IPS-20b (cell line): ENCODE results near the gene SGSM2.

Experiments
- H3K27ac ChIP-seq: one replicate; pipeline ENCODE4 v1.5.1; 2013; ENCODE audit warnings: low read length
- H3K27me3 ChIP-seq: 2 replicates; pipeline ENCODE4 v1.6.1; 2013; ENCODE audit warnings: mild to moderate bottlenecking, low read length, inconsistent platforms; ENCODE audit not compliant: insufficient read depth
- H3K36me3 ChIP-seq: 2 replicates; pipeline ENCODE4 v1.6.1; 2013; ENCODE audit warnings: low read depth, mild to moderate bottlenecking, inconsistent platforms, low read length, moderate library complexity; ENCODE audit not compliant: insufficient read depth
- H3K4me1 ChIP-seq: 2 replicates; pipeline ENCODE4 v1.6.1; 2013; ENCODE audit warnings: mild to moderate bottlenecking, control low read depth, inconsistent platforms, low read length, moderate library complexity; ENCODE audit not compliant: insufficient read depth
- H3K4me3 ChIP-seq: 2 replicates; pipeline ENCODE4 v1.5.1; 2013; ENCODE audit warnings: mild to moderate bottlenecking, low read length, inconsistent platforms
- H3K9ac ChIP-seq: 2 replicates; pipeline ENCODE4 v1.6.1; 2013; ENCODE audit warnings: low read depth, mild to moderate bottlenecking, inconsistent platforms, low read length, moderate library complexity
- H3K9me3 ChIP-seq: 2 replicates; pipeline ENCODE4 v1.6.1; 2013; ENCODE audit warnings: mild to moderate bottlenecking, low read depth, low read length, inconsistent platforms; ENCODE audit not compliant: insufficient read depth

The SGSM2 gene

DNA sequence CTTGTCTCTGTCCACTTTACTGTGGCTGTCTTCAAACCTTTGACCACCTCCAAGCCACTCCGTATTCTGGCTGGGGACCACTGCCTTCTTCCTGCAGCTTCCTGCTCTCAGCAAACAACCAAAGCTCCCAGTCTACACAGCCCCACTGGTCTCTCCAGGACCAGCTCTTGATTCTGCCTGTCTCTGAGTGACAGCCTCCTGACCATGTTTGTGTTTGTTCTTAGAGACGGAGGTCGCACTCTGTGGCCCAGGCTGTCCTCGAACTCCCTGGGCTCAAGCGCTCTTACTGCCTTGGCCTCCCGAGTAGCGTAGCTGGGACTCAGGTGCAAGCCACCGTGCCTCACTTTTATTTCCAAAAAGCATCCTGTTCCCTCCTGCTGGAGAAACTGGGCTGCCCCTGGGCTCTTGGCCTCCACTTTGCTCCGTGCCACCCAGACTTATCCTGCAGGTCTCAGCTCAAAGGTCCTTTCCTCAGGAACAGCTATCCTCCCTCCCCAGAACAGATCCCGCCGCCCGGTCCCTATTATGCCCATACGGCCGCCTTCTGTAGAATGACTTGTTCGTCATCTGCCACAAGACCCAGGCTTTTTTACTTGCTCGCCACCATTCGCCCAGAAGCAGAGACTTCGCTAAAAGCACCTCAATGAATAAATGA lies 54.4 kb downstream of the SGSM2 start:
- Histone ChIP-seq H3K9ac (peak overlapping the region; percentile 93; the same call in 1 of the 2 replicates), H3K4me1 (peaks cover 8% of the 10 kb centered on the region), H3K27ac (no peak overlapping the region), H3K36me3 (peaks cover 5% of the 10 kb centered on the region; the same call in 1 of the 2 replicates), H3K27me3 (no peaks in the 10 kb centered on the region), H3K4me3 (peak overlapping the region; percentile 86), H3K9me3 (no peaks in the 10 kb centered on the region)

DNA sequence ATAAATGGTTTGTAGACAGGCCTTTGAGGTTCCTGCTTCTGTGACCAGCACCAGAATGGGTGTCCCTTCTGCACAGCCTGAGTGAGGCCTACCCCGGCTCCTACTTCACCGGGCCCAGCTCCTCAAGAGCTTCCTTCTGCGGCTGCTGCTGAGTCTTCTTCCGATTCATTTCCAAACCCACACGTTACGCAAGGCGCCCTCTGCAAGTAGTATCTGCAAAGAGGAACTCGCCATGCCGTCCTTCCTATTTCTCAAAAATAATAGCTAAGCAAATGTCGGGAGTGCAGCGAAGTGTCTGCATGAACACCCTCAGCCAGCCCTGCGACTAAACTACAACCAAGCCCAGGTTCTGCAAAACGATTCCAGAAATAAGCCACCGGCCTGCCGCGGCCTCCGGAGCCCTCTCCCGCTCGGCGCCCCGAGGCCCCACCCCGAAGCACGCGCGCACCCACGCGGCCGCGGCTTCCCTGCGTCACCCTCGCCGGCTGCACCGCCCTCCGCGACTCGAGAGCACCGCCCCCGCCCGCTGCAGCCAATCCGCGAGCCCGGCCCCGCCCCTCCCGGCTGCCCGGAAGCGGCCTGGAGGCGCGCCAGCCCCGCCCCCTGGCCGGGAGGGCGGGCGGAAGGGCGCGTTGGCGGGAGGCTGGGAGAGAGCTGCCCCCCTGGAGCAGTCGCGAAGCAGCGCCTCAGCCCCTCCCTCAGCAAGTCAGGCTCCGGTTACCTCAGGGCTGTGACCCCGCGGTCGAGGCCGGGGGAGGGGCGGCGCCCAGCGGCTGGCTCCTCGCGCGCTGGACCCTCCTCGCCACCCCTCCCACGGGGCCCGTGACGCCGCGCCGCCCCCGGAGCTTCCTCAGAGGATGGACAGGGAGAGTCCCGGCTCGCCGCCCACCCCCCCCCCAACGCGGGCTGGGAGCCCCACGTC lies 55.2 kb downstream of the SGSM2 start:
- peaks cover 5% of the 10 kb centered on the region; the same call in 1 of the 2 replicates for H3K36me3 ChIP-seq
- H3K4me1 ChIP-seq = peaks cover 13% of the 10 kb centered on the region
- peak overlapping the region; percentile 86 for H3K4me3 ChIP-seq
- H3K27ac ChIP-seq = peak overlapping the region; percentile 49
- H3K9me3 ChIP-seq = no peaks in the 10 kb centered on the region
- H3K9ac ChIP-seq = peak overlapping the region; percentile 93; the same call in 1 of the 2 replicates
- no peaks in the 10 kb centered on the region for H3K27me3 ChIP-seq

DNA sequence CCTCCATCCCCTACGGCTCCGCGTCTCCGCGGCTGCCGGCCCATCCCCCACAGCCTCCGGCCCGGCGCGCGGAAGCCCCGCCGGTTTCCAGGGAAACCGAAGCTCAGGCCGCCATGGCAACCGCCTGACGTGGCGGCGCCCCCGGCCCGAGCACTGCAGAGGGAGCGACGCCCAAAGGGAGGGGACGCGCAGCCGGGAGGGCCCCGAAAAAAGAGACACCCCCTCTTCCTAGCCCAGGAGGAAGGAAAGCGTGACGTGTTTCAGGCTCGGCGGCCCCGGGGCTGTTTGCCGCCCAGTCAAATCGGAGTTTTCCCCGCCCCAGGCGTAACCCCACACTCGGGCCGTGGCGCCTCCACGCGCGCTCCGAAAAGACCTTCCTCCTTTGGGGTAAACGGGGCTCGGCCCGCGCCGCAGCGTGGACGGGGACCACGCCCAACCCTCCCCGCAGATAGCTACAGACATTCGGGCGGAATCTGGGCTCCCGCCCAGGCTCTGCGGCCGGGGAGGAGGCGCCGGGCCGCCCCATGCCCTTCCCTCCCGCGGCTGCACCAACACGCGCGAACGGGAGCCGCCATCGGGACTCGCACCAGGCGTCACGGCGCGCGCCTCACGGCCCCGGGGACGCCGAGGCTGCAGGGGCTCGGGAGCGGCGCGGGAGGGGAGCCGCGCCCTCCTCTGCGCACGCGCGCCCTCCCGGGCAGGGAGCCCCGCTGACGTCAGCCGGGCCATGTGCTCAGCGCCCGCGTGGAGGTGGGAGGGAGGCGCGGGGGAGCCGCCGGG lies 56.1 kb downstream of the SGSM2 start:
- peaks cover 22% of the 10 kb centered on the region for H3K4me1 ChIP-seq
- H3K27ac ChIP-seq = peak overlapping the region; percentile 46
- H3K9me3 ChIP-seq = no peaks in the 10 kb centered on the region
- H3K36me3 ChIP-seq = peaks cover 5% of the 10 kb centered on the region; the same call in 1 of the 2 replicates
- no peaks in the 10 kb centered on the region for H3K27me3 ChIP-seq
- peak overlapping the region; percentile 82 for H3K4me3 ChIP-seq
- peak overlapping the region; percentile 86 for H3K9ac ChIP-seq

DNA sequence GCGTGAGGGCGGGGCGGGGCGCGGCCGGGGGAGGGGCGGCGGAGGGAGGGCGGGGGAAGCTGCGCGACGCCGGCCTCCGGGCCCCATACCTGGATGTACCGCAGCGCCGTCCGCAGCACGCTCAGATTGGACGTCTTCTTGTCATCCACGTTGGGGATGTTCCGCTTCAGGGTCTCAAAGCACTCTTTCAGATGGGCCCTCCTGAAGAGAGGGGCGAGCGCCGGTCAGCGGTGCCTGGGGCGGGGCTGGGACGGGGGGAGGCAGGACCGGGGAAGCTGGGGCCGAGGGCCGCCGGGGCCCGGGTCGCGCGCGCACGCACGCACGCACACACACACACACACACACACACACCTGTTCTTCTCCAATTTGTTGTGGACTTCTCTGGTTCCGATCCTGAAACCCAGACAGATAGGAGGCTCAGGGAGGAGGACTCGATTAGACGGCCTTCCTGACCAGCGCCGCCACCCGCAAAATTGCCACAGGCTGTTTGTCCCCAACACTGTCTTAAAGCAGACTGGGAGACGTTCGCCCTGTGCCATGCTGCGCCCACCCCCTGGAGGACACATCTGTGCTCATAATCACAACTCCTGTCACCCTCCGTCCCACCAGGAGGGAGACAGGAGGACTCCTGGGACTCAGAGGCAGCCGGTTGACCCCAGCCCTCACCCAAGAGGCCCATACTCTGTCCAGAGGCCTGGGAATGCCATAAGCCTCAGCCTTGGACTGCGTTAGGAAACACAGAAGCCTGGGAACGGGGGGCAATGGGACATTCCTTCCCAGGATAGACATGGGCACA lies 56.9 kb downstream of the SGSM2 start:
- Histone ChIP-seq H3K4me1 (peaks cover 25% of the 10 kb centered on the region), H3K27ac (no peak overlapping the region), H3K4me3 (peak overlapping the region; percentile 54; the same call in 1 of the 2 replicates), H3K36me3 (peaks cover 5% of the 10 kb centered on the region; the same call in 1 of the 2 replicates), H3K9me3 (no peaks in the 10 kb centered on the region), H3K27me3 (no peaks in the 10 kb centered on the region), H3K9ac (no peak overlapping the region; the same call in 1 of the 2 replicates)

DNA sequence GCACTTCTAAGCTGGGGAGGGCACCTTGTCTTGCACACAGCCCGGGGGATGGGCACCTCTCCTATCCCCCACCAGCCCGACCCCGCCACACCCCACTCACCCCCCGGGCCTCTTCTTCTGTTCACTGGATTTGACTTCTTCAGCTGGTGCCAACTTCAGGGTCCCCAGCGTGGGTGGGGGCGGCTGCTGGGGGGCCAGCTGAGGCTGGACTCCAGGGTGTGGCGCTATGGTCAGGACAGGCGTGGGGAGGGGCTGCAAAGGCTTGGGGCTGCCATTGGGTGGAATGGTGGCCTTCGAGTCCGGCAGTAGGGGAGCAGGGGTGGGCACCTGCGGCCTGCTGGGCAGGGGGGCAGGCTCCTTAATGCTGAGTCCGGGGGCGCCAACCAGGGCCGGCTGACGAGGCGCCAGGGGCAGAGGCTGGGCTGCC lies 57.5 kb downstream of the SGSM2 start:
- no peak overlapping the region for H3K4me3 ChIP-seq
- H3K4me1 ChIP-seq = peaks cover 25% of the 10 kb centered on the region
- peaks cover 5% of the 10 kb centered on the region; the same call in 1 of the 2 replicates for H3K36me3 ChIP-seq

DNA sequence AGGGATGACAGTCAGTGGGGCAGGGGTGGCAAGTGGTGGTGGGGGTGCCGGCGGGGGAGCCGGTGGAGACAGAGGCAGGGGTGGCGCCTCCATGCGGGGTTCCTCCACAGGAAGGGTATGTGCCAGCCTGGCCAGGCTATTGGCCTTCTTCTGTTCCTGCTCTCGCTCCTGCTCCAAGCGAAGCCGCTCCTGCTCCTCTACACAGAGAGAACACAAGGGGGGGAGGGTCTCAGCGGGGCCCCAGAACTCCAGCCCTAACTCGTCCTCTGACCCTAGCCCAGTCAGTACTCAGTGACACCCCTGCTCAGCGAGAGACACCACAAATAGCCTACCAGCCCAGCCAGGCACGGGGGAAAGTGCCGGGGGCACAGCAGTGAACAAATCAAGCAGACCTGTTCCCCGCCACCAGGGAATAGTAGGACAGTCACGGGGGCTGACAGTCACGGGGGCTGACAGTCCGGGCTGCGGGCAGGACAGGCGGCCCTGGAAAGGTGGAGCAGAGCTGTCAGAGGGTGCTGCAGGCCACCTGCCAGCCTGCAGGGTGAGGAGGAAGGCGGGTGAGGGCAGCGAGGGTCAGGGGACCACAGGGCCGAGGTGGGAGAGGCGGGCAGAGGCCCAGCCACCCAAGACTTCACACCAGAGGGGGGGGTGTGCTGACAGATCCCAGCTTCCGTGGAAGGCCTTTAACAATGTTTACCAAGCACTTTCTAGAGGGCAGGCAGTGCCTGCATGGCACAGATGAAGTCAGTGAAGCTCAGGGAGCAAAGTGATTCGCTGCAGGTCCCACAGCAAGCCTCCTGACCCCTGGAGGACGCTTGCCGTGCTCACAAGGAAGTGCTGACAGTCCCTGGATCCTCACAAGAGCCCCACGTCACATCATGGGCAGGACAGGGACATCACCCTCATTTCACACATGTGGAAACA lies 58.2 kb downstream of the SGSM2 start:
- Histone ChIP-seq H3K4me3 (peak overlapping the region; percentile 63; the same call in 1 of the 2 replicates), H3K27ac (no peak overlapping the region), H3K9me3 (no peaks in the 10 kb centered on the region), H3K4me1 (peaks cover 25% of the 10 kb centered on the region), H3K27me3 (no peaks in the 10 kb centered on the region), H3K36me3 (peaks cover 1% of the 10 kb centered on the region; the same call in 1 of the 2 replicates), H3K9ac (no peak overlapping the region; the same call in 1 of the 2 replicates)

More for the DNA sequence above, 57.5 kb downstream of the SGSM2 start:
- Histone ChIP-seq H3K27ac (no peak overlapping the region), H3K9me3 (no peaks in the 10 kb centered on the region), H3K9ac (no peak overlapping the region), H3K27me3 (no peaks in the 10 kb centered on the region)

DNA sequence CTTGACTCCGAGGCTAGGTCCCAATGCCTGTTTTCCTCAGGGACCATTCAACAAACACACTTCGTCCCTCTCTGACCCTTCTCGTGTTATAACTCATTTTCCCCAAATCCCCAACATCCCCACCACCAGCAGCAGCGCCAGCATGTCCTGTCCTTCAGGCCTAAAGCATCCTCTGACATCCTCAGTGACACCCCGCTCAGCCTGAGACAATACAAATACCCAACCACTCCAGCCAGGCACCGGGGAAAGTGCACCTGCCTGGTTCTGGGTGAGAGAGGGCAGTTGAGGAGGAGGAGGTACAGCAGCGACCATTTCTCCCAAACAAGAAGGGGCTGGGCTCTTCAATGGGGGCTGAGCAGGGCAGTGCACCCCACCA lies 58.9 kb downstream of the SGSM2 start:
- Histone ChIP-seq H3K9me3 (no peaks in the 10 kb centered on the region), H3K9ac (peak overlapping the region; percentile 33; the same call in 1 of the 2 replicates), H3K36me3 (no peaks in the 10 kb centered on the region), H3K4me3 (peak overlapping the region; percentile 63), H3K27ac (peak overlapping the region; percentile 51), H3K27me3 (no peaks in the 10 kb centered on the region), H3K4me1 (peaks cover 25% of the 10 kb centered on the region)

DNA sequence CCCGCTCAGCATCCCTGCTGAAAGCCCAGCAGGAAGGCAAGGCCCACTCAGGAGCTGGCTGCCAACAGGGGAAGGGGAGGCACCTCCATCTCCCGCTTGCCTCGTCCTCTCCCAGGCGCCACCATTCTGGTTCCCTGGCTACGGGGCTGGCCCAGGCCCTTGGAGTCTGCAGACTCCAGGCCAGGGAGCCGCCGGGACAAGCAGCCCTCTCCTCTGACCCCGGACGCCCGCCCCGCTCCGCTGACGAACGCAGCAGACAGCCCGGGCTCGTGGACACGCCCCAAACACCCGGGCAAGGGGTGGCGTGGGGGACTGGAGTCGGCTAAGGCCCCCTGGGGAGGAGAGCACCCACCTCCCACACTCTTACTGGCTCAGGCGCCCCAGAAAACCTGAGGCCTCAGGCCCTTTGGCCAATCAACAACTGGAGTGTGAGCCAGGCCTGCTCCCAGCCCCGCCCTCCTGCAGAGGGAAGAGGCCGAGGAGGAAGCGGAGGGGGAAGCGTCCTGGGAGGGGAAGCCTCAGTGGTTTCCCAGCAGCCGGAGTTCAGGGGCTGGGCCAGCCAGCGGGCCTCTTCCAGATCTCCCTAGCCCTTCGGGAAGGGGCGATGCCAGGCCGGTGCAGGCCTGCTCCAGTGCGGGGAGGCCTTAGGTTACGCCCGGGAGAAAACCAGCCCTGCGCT lies 59.4 kb downstream of the SGSM2 start:
- Histone ChIP-seq H3K9ac (peak overlapping the region; percentile 61; the same call in 1 of the 2 replicates), H3K4me3 (peak overlapping the region; percentile 63), H3K36me3 (no peaks in the 10 kb centered on the region), H3K9me3 (no peaks in the 10 kb centered on the region), H3K27ac (peak overlapping the region; percentile 51), H3K4me1 (peaks cover 25% of the 10 kb centered on the region), H3K27me3 (no peaks in the 10 kb centered on the region)

DNA sequence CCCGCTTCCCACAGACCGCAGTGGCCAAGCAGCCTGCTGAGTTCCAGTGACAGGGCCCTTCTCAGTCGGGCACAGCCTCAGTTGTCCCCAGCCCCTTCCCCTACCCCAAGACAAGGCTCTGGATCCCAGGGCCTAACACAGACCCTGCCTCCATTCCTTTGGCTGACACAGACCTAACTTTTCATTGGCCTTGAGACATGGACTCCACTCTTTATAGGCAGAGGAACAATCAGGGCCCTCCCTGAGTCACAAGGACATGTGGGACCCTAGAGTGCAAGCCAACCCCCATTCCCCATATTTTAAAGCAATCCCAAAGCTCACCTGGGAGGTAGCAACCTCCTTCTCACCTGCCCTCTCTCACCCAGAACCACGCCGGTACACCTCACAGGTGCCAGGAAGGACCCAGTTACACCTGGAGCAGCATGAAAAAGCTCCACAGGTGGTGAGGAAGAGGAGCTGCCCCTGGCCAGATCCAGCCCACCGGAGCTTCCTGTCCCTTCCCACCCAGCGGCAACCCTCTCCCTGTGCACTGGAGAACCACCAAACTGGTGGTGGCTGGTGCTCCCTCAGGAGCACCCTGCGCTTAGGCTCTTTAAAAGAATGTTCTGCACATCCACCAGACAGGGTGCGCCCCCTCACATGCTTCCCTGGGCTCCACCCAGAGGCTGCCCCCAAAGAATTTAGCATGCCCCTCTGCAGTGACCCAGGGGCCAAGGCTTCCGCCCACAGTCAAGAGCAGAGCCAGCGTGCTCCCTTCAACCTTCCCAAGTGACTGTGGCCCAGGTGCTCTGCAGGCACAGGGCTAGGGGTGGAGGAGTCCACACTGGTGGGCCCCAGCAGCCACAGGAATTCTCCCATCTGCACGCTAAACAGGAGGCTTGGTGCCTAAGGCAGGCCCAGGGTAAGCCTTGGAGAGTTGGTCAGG lies 60.2 kb downstream of the SGSM2 start:
- peak overlapping the region; percentile 88 for H3K4me3 ChIP-seq
- peak overlapping the region; percentile 96; the same call in 1 of the 2 replicates for H3K9ac ChIP-seq
- peaks cover 26% of the 10 kb centered on the region for H3K4me1 ChIP-seq

More for the DNA sequence above, 60.2 kb downstream of the SGSM2 start:
- no peak overlapping the region for H3K27ac ChIP-seq
- no peaks in the 10 kb centered on the region for H3K36me3 ChIP-seq
- H3K27me3 ChIP-seq = peaks cover under 1% of the 10 kb centered on the region; the same call in 1 of the 2 replicates
- no peaks in the 10 kb centered on the region for H3K9me3 ChIP-seq
